GM12878 (cell line): Measurements from ENCODE around the gene EFCAB13. TPM values are rescaled to one million over a fixed set of nuclear protein-coding genes. Genes with fewer than 3 reads are reported as not detected.

ENCODE experiments used
- ATAC-seq: fragments of 200-7000 bp; cut with Tn5 transposase; 3 replicates; pipeline ENCODE4 v1.9.1; 2020; ENCODE audit warnings: mild to moderate bottlenecking, moderate library complexity
- BruUV-seq: library from RNA; stranded (reverse); fragments of 400-500 nt; replicated peaks from 2 replicates; lab custom pipeline; 2021; lab: Mats Ljungman, UMichigan
- CTCF ChIA-PET: fragments of 300-600 bp; sonication (Branson Sonifier 250); formaldehyde crosslinking; extraction: SDS; loops from one replicate; lab custom pipeline; 2021; ENCODE audit warnings: inconsistent platforms; lab: Yijun Ruan, JAX
- POLR2A ChIA-PET: fragments of 350-600 bp; formaldehyde crosslinking; extraction: SDS; loops from one replicate; lab custom pipeline; 2021; ENCODE audit warnings: inconsistent platforms; lab: Charles Lee
- RAD21 ChIA-PET: fragments of 300-600 bp; sonication (Branson Sonifier 250); formaldehyde crosslinking; loops from one replicate; lab custom pipeline; 2023; ENCODE audit warnings: antibody characterized with exemption; ENCODE audit not compliant: unreplicated experiment; lab: Charles Lee
- SMC1A ChIA-PET: fragments of 300-600 bp; sonication (Branson Sonifier 250); formaldehyde crosslinking; loops from one replicate; lab custom pipeline; 2023; ENCODE audit not compliant: unreplicated experiment, uncharacterized antibody; lab: Charles Lee
- DNase-seq: peaks from one replicate; pipeline ENCODE4 v3.0.0-alpha.2; 2011; ENCODE audit warnings: low read depth, low spot score
- FAIRE-seq: peaks from 3 replicates; lab custom pipeline; 2011; peaks lifted over from hg19 to GRCh38; lab: Jason Lieb, UNC
- H2AFZ ChIP-seq: 2 replicates; pipeline ENCODE4 v1.6.0; 2011; ENCODE audit warnings: low read depth, low read length, control low read depth; ENCODE audit not compliant: control insufficient read depth
- H3K27ac ChIP-seq: 2 replicates; pipeline ENCODE4 v1.5.1; 2011; ENCODE audit warnings: control low read depth; ENCODE audit not compliant: control insufficient read depth, insufficient read depth
- H3K27me3 ChIP-seq, 2 experiments: replicated peaks in 1 of 2; 2 replicates each; pipeline versions ENCODE4 v1.6.0 to v1.6.1; 2011; ENCODE audit warnings: low read length in 1 of 2; ENCODE audit not compliant: control insufficient read depth in 2 of 2, insufficient read depth in 2 of 2
- H3K36me3 ChIP-seq, 2 experiments: 2 replicates each; pipeline ENCODE4 v1.5.1; 2011; ENCODE audit warnings: low read length in 1 of 2; ENCODE audit not compliant: control insufficient read depth in 2 of 2, insufficient read depth in 2 of 2
- H3K4me1 ChIP-seq: 2 replicates; pipeline ENCODE4 v1.6.1; 2011; ENCODE audit warnings: mild to moderate bottlenecking, low read length, moderate library complexity, mixed read lengths; ENCODE audit not compliant: control insufficient read depth, insufficient read depth
- H3K4me2 ChIP-seq: 2 replicates; pipeline ENCODE4 v1.6.0; 2011; ENCODE audit warnings: control low read depth; ENCODE audit not compliant: control insufficient read depth, insufficient read depth
- H3K4me3 ChIP-seq: fragments of 200-600 bp; sonication (generic); 2 replicates; pipeline ENCODE4 v1.5.1; 2016
- H3K79me2 ChIP-seq: 2 replicates; pipeline ENCODE4 v1.6.0; 2011; ENCODE audit warnings: low read length; ENCODE audit not compliant: control insufficient read depth, insufficient read depth
- H3K9ac ChIP-seq: 2 replicates; pipeline ENCODE4 v1.8.0; 2011; ENCODE audit warnings: low read length, control low read depth, mixed read lengths; ENCODE audit not compliant: control insufficient read depth, insufficient read depth
- H3K9me3 ChIP-seq: replicated peaks from 3 replicates; pipeline ENCODE4 v1.5.1; 2011; ENCODE audit warnings: mild to moderate bottlenecking, low read length; ENCODE audit not compliant: control insufficient read depth, insufficient read depth
- H4K20me1 ChIP-seq: 2 replicates; pipeline ENCODE4 v1.6.0; 2011; ENCODE audit not compliant: control insufficient read depth, insufficient read depth
- ASH2L ChIP-seq: fragments of 300-600, 200-600 bp; sonication (generic); IDR thresholded peaks from 2 replicates; pipeline ENCODE4 v1.6.1; 2017; ENCODE audit warnings: low read depth, mild to moderate bottlenecking, borderline replicate concordance
- IRF3 ChIP-seq: fragments of 450-650 bp; IDR thresholded peaks from 2 replicates; pipeline ENCODE4 v1.6.1; 2014; ENCODE audit warnings: mild to moderate bottlenecking
- PML ChIP-seq: IDR thresholded peaks from 2 replicates; pipeline ENCODE4 v1.6.1; 2012; ENCODE audit warnings: low read length, inconsistent platforms
- SPI1 ChIP-seq: IDR thresholded peaks from 2 replicates; pipeline ENCODE4 v1.6.1; 2011; ENCODE audit warnings: low read depth, mild to moderate bottlenecking, low read length, moderate library complexity, borderline replicate concordance; ENCODE audit not compliant: insufficient read depth
- in situ Hi-C: fragments of 300-500 bp; cut with MboI; formaldehyde crosslinking; loops from 9 replicates; pipeline ENCODE4 v1.14.3; 2018; ENCODE audit warnings: mixed read lengths
- intact Hi-C: fragments of 100-400 bp; cut with micrococcal nuclease; formaldehyde crosslinking; loops from one replicate; pipeline ENCODE4 v1.14.2; 2022; ENCODE audit not compliant: unreplicated experiment
- polyA plus RNA-seq, 11 experiments: library from polyadenylated mRNA; depleted of rRNA in 4 of 11; unstranded in 6 of 11; stranded (reverse) in 5 of 11; fragments of >200 nt; fragmentation: Nextera tagmentation in 4 of 11; fragmentation: Illumina TruSeq in 1 of 11; extraction: Ambion mirVana in 4 of 11; extraction: Trizol in 1 of 11; gene quantifications; 1 replicate in 1 of 11; 2 replicates in 10 of 11; pipeline versions ENCODE4 v1.2.1 to v1.2.3, GENCODE V29; 2011 to 2016; ENCODE audit warnings: inconsistent platforms in 2 of 11, missing spikeins in 2 of 11, low read depth in 1 of 11
- total RNA-seq, 4 experiments: library from RNA; depleted of rRNA in 3 of 4; stranded (reverse); fragments of >200 nt in 3 of 4; fragmentation: Illumina TruSeq in 1 of 4; extraction: Trizol in 1 of 4; gene quantifications; 2 replicates each; pipeline versions ENCODE4 v1.2.1 to v1.2.3, GENCODE V29; 2013 to 2021

EFCAB13 gene
- total and polyA plus RNA-seq, 10 of the 15 experiments (the other 5 are each of a cell fraction or from before 2014, with no cell fraction given): 0.90 to 8.7 (median 5.0) TPM

GRCh38 chr17:47311420-47311819 lies 12.3 kb upstream of the EFCAB13 start:
- ATAC-seq (no peak), DNase-seq (no peak), FAIRE-seq (no peak)
- CTCF ChIA-PET: interaction anchor here (1.2 to 9.3 kb wide), 6 partner anchors 10 to 304 kb away, joined by 3 to 227 read pairs (median 9); no protein-coding TSS in a partner anchor
- Histone ChIP-seq H3K36me3 (no peaks in the 10 kb centered on the region; a peak in 2 of 4 replicates), H3K4me1 (no peaks in the 10 kb centered on the region), H2AFZ (no peak overlapping the region), H3K79me2 (no peaks in the 10 kb centered on the region), H3K4me3 (no peak overlapping the region), H3K9me3 (no peaks in the 10 kb centered on the region), H3K27me3 (no peaks in the 10 kb centered on the region), H3K27ac (no peak overlapping the region), H3K9ac (no peak overlapping the region), H3K4me2 (no peak overlapping the region), H4K20me1 (no peaks in the 10 kb centered on the region)
- BruUV-seq: no TSS peak
- POLR2A ChIA-PET: interaction anchor here (0.6 to 1.6 kb wide), 3 partner anchors 77 to 236 kb away, joined by 3 to 4 read pairs (median 3); no protein-coding TSS in a partner anchor
- TF ChIP-seq SPI1: no peak
- no peak for TF ChIP-seq IRF3
- no peak for TF ChIP-seq PML
- TF ChIP-seq ASH2L: no peak
- RAD21 ChIA-PET: interaction anchor here (0.8 to 6.7 kb wide), 6 partner anchors 24 to 305 kb away, joined by 3 to 158 read pairs (median 3); no protein-coding TSS in a partner anchor
- in situ Hi-C loops (loop anchor here (5.0 kb wide), 1 partner anchor 79 kb away; no protein-coding TSS in a partner anchor), intact Hi-C loops (no loop called here)
- SMC1A ChIA-PET: interaction anchor here (0.9 to 7.6 kb wide), 9 partner anchors 11 to 305 kb away, joined by 3 to 175 read pairs (median 9); no protein-coding TSS in a partner anchor
